GM19023 (cell line): ENCODE data around the gene CNGA4.
"Not testable (repeated sequence)": the region's sequence is repeated elsewhere in the genome, so short reads cannot be mapped to it uniquely, and the experiment has no call there.

Source experiments
- ATAC-seq: cut with Tn5 transposase; IDR thresholded peaks from one replicate; pipeline ENCODE4 v1.9.1; 2021; ENCODE audit warnings: mild to moderate bottlenecking, moderate library complexity; ENCODE audit not compliant: unreplicated experiment

The CNGA4 gene

DNA sequence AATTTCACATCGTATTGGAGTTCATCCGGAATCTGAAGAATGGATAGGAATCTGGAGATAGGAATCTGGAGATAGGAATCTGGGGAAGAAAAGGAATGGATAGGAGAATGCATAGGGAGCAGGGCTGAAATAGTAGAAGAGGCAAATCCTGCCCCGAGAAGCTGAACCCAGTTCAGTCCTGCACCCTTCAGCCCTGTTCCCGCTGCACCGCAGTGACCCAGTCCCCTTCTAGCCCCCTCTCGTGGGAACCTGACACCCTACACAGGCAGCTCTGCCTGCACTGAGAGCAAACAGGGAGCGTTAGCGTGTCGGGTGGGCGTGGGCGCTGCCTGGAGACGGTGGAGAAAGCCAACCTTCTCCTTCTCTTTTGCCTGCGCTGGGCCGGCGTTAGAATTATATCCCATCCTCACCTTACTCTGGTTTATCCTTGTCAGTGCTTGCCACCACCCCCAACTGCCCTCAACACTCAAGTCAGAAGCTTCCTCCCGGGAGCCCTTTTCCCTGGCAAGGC lies 19.7 kb downstream of the CNGA4 start:
- ATAC-seq: no peak

- no peak for ATAC-seq
Observed at GRCh38 chr11:6260207-6260726, 21.4 kb downstream of the CNGA4 start.

DNA sequence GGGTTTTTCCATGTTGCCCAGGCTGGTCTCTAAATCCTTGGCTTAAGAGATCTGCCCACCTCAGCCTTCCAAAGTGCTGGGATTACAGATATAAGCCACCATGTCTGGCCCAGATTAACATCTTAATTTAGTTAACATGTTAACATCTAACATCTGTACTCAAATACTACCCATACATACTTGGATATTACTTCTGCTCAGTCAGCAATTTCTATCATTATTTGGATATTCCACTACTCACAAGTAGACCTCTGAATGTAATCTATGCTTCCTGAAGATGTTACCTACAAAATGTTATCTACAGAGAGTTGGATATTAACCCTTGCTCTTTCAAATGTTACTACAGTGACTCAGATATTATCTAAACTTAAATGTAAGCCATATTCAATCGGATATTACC lies 24.8 kb downstream of the CNGA4 start:
- ATAC-seq: no peak

DNA sequence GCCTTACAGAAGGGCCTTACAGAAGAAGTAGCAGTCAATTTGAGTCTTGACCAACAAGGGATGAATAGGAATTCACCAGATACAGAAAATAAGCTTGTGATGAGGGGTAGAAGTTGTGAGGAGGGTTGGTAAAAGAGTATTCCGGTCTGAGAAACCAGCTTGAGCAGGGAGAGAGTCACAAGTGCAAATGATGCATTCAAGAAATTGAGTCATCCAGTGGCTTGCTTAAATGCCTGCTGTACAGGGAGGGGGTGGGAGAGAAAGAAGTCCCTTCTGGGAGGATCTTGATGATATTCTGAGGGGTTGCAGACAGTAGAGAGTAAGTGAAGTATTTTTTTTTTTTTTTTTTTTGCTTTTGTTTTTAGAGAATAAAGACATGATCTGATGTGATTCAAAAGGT lies 29.9 kb downstream of the CNGA4 start:
- ATAC-seq: no peak

- ATAC-seq: no peak
Observed at GRCh38 chr11:6269994-6270393, 31.1 kb downstream of the CNGA4 start.

DNA sequence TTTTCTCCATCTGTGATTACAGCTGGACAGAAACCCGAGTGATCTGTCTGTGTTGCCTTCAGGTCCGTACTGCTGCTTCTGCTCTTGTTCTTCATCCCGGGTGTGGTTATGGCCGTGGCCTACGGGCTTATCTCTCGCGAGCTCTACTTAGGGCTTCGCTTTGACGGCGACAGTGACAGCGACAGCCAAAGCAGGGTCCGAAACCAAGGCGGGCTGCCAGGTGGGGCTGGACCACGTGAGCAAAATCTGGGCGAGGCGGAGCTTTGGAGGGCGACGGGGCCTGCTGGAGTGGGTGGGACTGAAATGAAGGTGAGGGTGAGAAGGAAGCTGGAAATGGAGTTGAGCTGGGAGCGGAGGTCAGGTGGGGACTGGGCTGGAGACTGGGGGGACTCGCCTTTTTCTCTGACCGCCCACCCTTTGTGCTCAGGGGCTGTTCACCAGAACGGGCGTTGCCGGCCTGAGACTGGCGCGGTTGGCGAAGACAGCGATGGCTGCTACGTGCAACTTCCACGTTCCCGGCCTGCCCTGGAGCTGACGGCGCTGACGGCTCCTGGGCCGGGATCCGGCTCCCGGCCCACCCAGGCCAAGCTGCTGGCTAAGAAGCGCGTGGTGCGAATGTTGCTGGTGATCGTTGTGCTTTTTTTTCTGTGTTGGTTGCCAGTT lies 31.8 kb downstream of the CNGA4 start:
- ATAC-seq: no peak

DNA sequence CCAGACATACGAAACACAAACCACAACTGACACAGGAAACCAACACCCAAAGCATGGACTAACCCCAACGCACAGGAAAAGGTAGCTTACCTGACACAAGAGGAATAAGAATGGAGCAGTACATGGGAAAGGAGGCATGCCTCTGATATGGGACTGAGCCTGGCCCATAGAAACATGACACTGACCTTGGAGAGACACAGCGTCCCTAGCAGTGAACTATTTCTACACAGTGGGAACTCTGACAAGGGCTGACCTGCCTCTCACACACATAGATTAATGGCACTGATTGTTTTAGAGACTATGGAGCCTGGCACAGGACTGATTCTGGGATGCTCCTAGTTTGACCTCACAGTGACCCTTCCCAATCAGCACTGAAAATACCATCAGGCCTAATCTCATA lies 32.7 kb downstream of the CNGA4 start:
- ATAC-seq: no peak

GRCh38 chr11:6273188-6273587 lies 34.3 kb downstream of the CNGA4 start:
- ATAC-seq: no peak

DNA sequence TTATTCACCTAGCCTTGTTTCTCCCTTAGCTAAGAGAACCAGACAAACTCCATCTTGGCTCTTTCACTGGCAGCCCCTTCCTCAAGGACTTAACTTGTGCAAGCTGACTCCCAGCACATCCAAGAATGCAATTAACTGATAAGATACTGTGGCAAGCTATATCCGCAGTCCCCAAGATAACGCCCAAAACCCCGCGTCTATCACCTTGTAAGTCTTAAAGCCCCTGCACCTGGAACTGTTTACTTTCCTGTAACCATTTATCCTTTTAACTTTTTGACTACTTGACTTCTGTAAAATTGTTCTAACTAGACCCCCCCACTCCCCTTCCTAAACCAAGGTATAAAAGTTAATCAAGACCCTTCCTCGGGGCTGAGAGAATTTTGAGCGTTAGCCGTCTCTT lies 41.9 kb downstream of the CNGA4 start:
- ATAC-seq: not testable (repeated sequence)

DNA sequence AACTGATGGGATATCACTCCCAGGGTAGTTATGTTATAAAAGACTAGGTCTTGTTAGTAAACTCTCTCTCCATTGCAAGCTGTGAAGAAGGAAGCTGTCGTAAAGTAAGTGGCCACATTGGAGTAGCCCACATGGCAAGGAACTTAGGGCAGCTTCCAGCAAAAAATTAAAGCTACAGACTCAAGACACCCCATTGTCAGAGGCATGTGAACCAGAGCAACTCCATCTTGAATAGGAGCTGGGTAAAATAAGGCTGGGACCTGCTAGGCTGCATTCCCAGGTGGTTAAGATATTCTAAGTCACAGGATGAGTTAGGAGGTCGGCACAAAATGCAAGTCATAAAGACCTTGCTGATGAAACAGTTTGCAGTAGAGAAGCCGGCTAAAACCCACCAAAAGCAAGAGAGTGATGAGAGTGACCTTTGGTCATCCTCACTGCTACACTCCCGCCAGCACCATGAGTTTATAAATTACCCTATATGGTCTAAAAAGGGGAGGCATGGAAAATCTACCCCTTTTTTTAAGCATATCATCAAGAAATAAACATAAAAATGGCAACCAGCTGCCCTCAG lies 44.6 kb downstream of the CNGA4 start:
- ATAC-seq: no peak

- ATAC-seq: no peak
Observed at GRCh38 chr11:6284250-6284649, 45.4 kb downstream of the CNGA4 start.

- no peak for ATAC-seq
Observed at GRCh38 chr11:6285019-6285418, 46.1 kb downstream of the CNGA4 start.
